Measurements from ENCODE around the gene A4GNT. TPM values are rescaled to one million over a fixed set of nuclear protein-coding genes. Genes with fewer than 3 reads are reported as not detected.
A peak's percentile ranks its signal among the peaks of the same experiment; 100 is the strongest.
"Not testable (repeated sequence)": the region's sequence is repeated elsewhere in the genome, so short reads cannot be mapped to it uniquely, and the experiment has no call there.

The A4GNT gene
- not detected for total RNA-seq
- long read RNA-seq = 0 reads

GRCh38 chr3:138132239-138132638, at the start of gene A4GNT:
Gene A4GNT (minus strand): TSS chr3:138132390. CDS start chr3:138131256, 1,134 bp downstream.
- DNase-seq (no peak), ATAC-seq (ENCODE audit: poor library complexity) (no peak)
- intact Hi-C loops (cut with DNase I) = no loop called here

DNA sequence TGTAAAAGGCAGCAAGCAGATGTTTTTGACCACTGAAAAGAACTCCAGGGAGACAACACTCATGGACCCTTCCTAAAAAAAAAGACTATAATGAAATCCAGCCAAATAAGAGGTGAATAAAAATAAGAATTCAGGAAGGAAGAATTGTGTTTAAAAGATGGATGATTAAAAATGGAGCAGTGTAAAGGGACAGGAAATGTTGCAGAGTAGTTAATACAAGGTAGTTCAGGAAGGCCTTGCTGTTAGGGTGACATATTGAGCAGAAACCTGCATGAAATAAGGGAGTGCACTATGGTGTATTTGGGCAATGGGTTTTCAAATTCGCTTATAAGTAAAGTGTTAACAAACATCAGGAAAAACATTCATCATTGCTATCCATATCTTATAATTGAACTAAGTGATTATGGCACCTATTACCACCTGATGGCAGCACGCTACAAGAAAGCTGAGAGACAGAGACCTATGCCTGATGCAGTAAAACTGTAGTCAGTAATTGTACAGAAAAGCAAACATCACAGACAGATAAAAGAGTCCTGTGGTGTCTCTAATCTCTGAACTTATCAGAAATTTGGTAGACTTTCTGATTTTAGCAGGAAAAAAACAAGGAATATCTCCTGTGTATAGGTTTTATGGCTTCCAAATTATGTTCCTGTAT, 48.3 kb upstream of the A4GNT start:
- intact Hi-C loops (cut with DNase I) = no loop called here
- DNase-seq (no peak), ATAC-seq (ENCODE audit: poor library complexity) (peak; percentile 57)

DNA sequence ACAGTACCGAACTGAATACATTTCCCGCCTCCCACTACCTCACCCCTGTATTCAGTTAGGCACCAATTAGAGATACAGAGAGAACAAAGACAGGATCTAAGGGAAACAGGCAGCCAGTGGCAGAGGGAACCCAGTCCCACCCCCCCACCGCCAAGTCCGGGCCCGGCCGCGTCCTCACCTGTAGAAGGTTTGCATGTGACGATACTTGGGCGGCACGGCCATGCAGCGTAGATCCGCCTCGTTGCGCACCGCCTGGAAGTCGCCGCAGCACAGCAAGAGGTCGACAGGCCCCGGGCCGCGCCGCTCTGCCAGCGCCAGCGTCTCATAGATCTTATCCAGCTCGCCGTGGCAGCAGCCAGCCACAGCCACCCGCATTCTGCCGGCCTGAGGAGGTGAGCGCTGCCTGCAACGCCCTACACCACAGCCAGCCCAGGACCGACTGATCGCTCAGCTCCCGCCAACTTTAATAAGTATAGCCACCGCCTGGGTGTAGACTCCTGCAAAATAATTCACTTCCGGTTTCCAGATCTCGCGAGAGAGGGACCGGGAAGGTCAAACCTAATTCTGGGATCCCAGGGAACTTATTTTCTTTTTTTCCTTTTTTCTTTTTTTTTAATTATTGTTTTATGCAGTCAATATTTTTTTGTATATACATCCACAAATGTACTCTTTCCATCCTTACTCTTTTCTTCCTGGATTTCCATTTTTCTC, 42.4 kb upstream of the A4GNT start, which contains the start of gene DBR1:
TSS of gene DBR1 (minus strand) at position 501 of the 711 bp plus-strand sequence. CDS start at position 375, 126 bp downstream.
- intact Hi-C loops (cut with DNase I) = no loop called here
- ATAC-seq (ENCODE audit: poor library complexity) (peak; percentile 97), DNase-seq (peak; percentile 83)

DNA sequence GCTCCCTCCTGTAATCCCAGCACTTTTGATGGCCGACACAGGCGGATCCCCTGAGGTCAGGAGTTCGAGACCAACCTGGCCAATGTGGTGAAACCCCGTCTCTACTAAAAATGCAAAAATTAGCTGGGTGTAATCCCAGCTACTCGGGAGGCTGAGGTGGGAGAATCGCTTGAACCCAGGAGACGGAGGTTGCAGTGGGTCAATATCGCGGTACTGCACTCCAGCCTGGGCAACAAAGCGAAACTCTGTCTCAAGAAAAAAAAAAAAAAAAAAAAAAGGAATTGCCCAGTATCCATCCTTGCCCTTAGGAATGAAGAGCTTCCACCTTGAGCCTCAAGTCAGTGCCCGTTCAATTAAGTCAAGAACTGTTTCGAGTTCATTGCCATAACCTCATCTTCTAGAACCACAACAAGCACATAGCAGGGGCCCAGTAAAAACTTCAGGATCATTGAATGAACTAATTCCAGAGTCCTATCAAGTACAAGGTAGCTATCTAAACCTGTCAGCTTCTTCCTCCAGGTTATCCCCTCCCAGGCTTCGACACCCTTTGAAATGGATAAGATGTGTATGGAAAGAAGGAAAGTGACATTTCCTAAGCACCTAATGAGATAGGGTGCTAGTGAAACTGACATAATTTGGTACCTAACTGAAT, 41.7 kb upstream of the A4GNT start:
- intact Hi-C loops (cut with DNase I) = no loop called here
- DNase-seq = no peak
- ATAC-seq (ENCODE audit: poor library complexity) = no peak

GRCh38 chr3:138172625-138173024, 40.4 kb upstream of the A4GNT start:
- ATAC-seq (ENCODE audit: poor library complexity) (no peak), DNase-seq (no peak)
- intact Hi-C loops (cut with DNase I) = no loop called here

DNA sequence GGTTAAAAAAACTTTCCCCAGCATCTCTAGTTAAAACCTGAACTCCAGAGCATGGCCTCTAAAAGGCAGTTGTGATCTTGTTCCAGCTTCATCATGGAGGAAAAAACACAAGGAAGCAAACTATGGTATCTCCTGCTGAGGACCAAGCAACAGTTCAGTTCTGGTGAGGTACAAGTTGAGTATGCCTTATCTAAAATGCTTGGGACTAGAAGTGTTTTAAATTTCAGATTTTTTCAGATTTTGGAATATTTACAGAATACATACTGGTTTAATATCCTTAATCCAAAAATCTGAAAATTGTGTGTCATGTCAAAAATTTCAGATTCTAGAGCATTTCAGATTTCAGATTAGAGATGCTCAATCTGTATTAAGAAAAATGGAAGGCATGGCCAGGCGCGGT, 32.9 kb upstream of the A4GNT start:
- DNase-seq = no peak
- intact Hi-C loops (cut with DNase I) = no loop called here
- no peak for ATAC-seq (ENCODE audit: poor library complexity)

GRCh38 chr3:138157743-138158142, 25.6 kb upstream of the A4GNT start:
- intact Hi-C loops (cut with DNase I) = no loop called here
- ATAC-seq (ENCODE audit: poor library complexity) (no peak), DNase-seq (no peak)

GRCh38 chr3:138154534-138154933, 22.3 kb upstream of the A4GNT start:
- intact Hi-C loops (cut with DNase I) = no loop called here
- DNase-seq (no peak), ATAC-seq (ENCODE audit: poor library complexity) (no peak)

DNA sequence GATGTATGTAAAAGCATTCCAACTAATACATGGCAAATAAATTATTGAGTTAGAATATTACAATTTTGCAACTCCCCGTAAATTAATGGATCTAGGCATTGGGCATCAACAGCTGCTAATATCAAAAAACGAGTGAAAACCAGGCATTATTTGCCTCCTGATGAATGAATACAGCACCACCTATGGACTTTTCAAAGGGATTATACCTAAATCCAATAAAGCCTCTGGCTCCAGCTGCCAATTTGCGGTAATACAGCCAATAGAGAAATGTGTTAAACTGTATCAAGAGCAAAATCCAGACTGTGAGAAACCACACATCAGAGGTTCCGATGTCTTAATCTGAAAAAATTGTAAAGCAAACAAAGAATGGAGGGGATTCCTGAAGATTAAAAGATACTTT, 16.3 kb upstream of the A4GNT start:
- no peak for ATAC-seq (ENCODE audit: poor library complexity)
- intact Hi-C loops (cut with DNase I) = no loop called here
- DNase-seq = no peak

DNA sequence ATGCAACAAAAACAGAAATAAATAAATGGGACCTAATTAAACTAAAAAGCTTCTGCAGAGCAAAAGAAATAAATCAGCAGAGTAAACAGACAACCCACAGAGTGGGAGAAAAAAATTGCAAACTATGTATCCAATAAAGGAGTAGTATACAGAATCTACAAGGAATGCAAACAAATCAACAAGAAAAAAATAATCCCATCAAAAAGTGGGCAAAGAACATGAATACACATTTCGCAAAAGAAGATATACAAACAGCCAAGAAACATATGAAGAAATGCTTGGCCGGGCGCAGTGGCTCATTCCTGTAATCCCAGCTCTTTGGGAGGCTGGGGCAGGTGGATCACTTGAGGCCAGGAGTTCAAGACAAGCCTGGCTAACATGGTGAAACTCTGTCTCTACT, 10.0 kb upstream of the A4GNT start:
- intact Hi-C loops (cut with DNase I); DNase-seq; ATAC-seq (ENCODE audit: poor library complexity): not testable (repeated sequence)

- DNase-seq (no peak), ATAC-seq (ENCODE audit: poor library complexity) (no peak)
- intact Hi-C loops (cut with DNase I) = no loop called here
Observed at GRCh38 chr3:138140940-138141339, 8.8 kb upstream of the A4GNT start.

DNA sequence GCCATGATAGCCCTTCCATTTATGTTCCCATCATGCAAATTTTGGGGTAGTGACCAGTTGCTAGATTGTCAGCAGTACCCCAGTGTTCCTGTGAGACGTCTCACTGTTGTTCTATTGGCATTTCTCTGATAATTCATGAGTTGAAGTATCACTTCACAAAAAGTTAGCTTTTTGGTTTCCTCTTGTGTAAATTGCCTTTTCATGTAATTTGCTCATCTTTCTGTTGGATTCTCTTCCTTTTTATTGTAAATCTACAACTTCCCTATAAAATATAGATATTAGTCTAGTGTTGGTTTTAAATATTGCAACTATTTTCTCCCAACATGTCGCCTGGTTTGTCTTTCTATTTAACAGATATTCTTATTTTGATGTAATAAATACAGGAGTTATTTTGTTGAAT, 7.5 kb upstream of the A4GNT start:
- DNase-seq (no peak), ATAC-seq (ENCODE audit: poor library complexity) (no peak)
- intact Hi-C loops (cut with DNase I) = no loop called here

DNA sequence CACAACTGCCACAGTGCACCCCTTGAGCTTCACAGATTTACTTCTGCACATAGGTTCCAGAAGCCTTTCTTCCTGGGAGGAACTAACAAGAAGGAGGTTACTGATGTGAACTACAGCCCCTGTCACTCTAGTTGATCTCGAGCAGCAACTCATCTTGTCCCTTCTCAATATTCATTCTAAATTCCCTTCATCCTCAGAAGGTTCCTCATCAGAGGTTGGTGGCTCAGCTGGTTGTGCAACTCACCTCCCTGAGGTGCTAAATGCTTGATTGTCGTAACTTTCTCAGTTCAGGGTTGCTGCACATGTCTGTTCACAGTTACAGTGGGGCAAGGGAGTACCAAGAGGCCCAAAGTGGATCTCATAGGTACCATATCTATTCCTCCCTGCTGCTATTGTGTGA, 5.7 kb upstream of the A4GNT start:
- no peak for DNase-seq
- ATAC-seq (ENCODE audit: poor library complexity) = no peak
- intact Hi-C loops (cut with DNase I) = no loop called here

GRCh38 chr3:138136201-138136600, 4.0 kb upstream of the A4GNT start:
- ATAC-seq (ENCODE audit: poor library complexity) (peak; percentile 73), DNase-seq (no peak)
- intact Hi-C loops (cut with DNase I) = no loop called here

DNA sequence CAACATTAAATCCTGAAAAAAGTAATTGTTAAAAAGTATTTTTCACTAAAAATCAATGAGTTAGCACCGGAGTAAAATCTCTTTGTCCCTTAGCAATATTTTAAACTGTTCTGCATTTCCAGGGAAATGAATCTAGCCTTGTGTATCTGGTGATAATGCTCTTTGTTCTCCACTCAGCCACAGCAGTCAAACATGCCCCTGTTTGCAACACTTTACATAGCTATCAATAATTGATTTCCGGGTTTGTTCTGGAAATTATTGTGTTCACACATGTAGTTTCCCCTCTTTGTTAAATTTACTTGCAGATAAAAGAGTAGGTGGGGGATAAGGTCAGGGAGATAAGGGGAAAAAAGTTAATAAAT, 3.6 kb upstream of the A4GNT start:
- DNase-seq (no peak), ATAC-seq (ENCODE audit: poor library complexity) (no peak)
- intact Hi-C loops (cut with DNase I) = no loop called here

DNA sequence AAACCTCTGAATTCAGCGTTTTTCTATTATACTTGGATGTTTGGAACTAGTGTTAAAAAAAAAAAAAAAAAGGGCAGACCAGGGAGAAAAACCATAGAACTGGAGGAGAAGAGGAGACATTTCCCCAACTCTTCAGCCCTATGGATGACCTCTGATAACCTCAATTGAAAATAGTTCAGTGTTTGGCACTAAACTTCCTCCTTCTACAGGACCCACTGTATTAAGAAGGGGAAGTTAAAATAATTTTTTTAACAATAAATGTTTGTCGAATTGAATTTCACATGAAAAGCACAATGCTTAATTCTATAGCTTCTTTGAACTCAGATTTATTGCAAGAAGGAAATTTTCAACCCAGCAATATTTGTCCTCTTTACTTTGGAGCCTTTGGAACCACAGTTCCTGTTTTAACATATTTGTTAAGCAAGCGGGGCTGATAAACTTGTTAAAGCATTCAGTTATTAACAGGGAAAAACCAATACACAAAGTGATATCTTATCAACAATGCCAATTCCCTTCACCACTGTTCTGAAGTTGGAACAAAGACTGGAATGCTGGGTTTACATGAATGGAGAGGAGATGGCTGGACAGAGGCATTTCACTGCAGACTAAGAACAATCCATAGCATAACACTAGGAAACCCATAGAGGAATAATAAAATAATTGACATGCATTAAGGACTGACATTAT, 3.1 kb upstream of the A4GNT start:
- DNase-seq = no peak
- ATAC-seq (ENCODE audit: poor library complexity) = peak; percentile 46
- intact Hi-C loops (cut with DNase I) = no loop called here

- ATAC-seq (ENCODE audit: poor library complexity) (no peak), DNase-seq (no peak)
- intact Hi-C loops (cut with DNase I) = no loop called here
Observed at GRCh38 chr3:138127636-138128365, 4.4 kb downstream of the A4GNT start.

- intact Hi-C loops (cut with DNase I) = no loop called here
- DNase-seq (no peak), ATAC-seq (ENCODE audit: poor library complexity) (peak; percentile 70)
Observed at GRCh38 chr3:138125548-138126221, 6.5 kb downstream of the A4GNT start.

Measured in Right ventricle myocardium superior (tissue), 1 donor.